CD4-positive, alpha-beta T cell treated with Interleukin-1 beta for 1 hour (primary cell): ENCODE measurements around the gene POU2F1.
"Not testable (repeated sequence)": the region's sequence is repeated elsewhere in the genome, so short reads cannot be mapped to it uniquely, and the experiment has no call there.

Experiments used
- DNase-seq, 2 donors: peaks; one replicate each; pipeline ENCODE4 v3.0.0-alpha.2; 2020 to 2022

Gene POU2F1

GRCh38 chr1:167205306-167206050 lies 15.2 kb upstream of the POU2F1 start:
- not testable (repeated sequence) for DNase-seq

- no peak for DNase-seq
These were observed 14.4 kb upstream of the POU2F1 start for GRCh38 chr1:167206166-167206835.

- no peak for DNase-seq
These were observed 12.6 kb upstream of the POU2F1 start for GRCh38 chr1:167207940-167208623.

- no peak for DNase-seq
These were observed 12.1 kb upstream of the POU2F1 start for GRCh38 chr1:167208624-167208976.

GRCh38 chr1:167209044-167209443 lies 11.6 kb upstream of the POU2F1 start:
- no peak for DNase-seq

- DNase-seq: no peak
These were observed 9.6 kb upstream of the POU2F1 start for GRCh38 chr1:167210966-167211674.

GRCh38 chr1:167212025-167212424 lies 8.7 kb upstream of the POU2F1 start:
- no peak for DNase-seq

GRCh38 chr1:167216809-167217208 lies 3.9 kb upstream of the POU2F1 start:
- no peak for DNase-seq

- no peak for DNase-seq
These were observed 1.5 kb upstream of the POU2F1 start for GRCh38 chr1:167219194-167219593.

- peak; percentile 90 to 92 for DNase-seq
These were observed 795 bp upstream of the POU2F1 start for GRCh38 chr1:167219646-167220536.

- DNase-seq: peak in 1 of 2 donors; percentile 31
These were observed 546 bp downstream of the POU2F1 start for GRCh38 chr1:167221126-167221737.

- peak; percentile 75 to 80 for DNase-seq
These were observed 1.3 kb downstream of the POU2F1 start for GRCh38 chr1:167221738-167222610.

GRCh38 chr1:167223144-167224103 lies 2.7 kb downstream of the POU2F1 start:
- DNase-seq: no peak

- DNase-seq: not testable (repeated sequence)
These were observed 4.1 kb downstream of the POU2F1 start for GRCh38 chr1:167224734-167225235.

GRCh38 chr1:167225920-167226319 lies 5.2 kb downstream of the POU2F1 start:
- no peak for DNase-seq

GRCh38 chr1:167227934-167228378 lies 7.3 kb downstream of the POU2F1 start:
- DNase-seq: no peak

GRCh38 chr1:167229719-167230385 lies 9.2 kb downstream of the POU2F1 start:
- DNase-seq: no peak

GRCh38 chr1:167230437-167230836 lies 9.8 kb downstream of the POU2F1 start:
- no peak for DNase-seq
